DND-41 (cell line): ENCODE results near the gene ALOX12B.

ENCODE experiments used
- ATAC-seq: fragments of 200-7000 bp; cut with Tn5 transposase; 3 replicates; pipeline ENCODE4 v1.9.1; 2021; ENCODE audit warnings: low read depth; ENCODE audit not compliant: insufficient read depth
- DNase-seq: peaks from one replicate; pipeline ENCODE4 v3.0.0-alpha.2; 2020
- H2AFZ ChIP-seq: 2 replicates; pipeline ENCODE4 v1.6.0; 2012; ENCODE audit warnings: low read depth, low read length
- H3K27ac ChIP-seq: 2 replicates; pipeline ENCODE4 v1.5.1; 2012; ENCODE audit warnings: low read length, inconsistent platforms
- H3K27me3 ChIP-seq: fragments of 200-600 bp; sonication (generic); 2 replicates; pipeline ENCODE4 v1.6.0; 2012; ENCODE audit warnings: low read length, mild to moderate bottlenecking, inconsistent platforms; ENCODE audit not compliant: insufficient read depth, poor library complexity
- H3K36me3 ChIP-seq: 2 replicates; pipeline ENCODE4 v1.5.1; 2012; ENCODE audit warnings: low read length, inconsistent platforms; ENCODE audit not compliant: insufficient read depth
- H3K4me1 ChIP-seq: 2 replicates; pipeline ENCODE4 v1.5.1; 2012; ENCODE audit warnings: mild to moderate bottlenecking, low read length; ENCODE audit not compliant: insufficient read depth
- H3K4me2 ChIP-seq: 2 replicates; pipeline ENCODE4 v1.6.0; 2012; ENCODE audit warnings: mild to moderate bottlenecking, moderate library complexity, low read length, inconsistent platforms; ENCODE audit not compliant: insufficient read depth
- H3K4me3 ChIP-seq, 2 experiments: fragments of 200-600 bp in 1 of 2; shearing (Covaris generic) in 1 of 2; 2 replicates each; pipeline ENCODE4 v1.5.1; 2012 to 2016; ENCODE audit warnings: inconsistent platforms in 2 of 2, low read length in 2 of 2, mild to moderate bottlenecking in 2 of 2, low read depth in 1 of 2, moderate library complexity in 1 of 2
- H3K79me2 ChIP-seq: 2 replicates; pipeline ENCODE4 v1.6.0; 2012; ENCODE audit warnings: low read length, inconsistent platforms; ENCODE audit not compliant: insufficient read depth
- H3K9ac ChIP-seq: 2 replicates; pipeline ENCODE4 v1.6.0; 2012; ENCODE audit warnings: low read depth, mild to moderate bottlenecking, inconsistent platforms, low read length, moderate library complexity
- H3K9me3 ChIP-seq: 2 replicates; pipeline ENCODE4 v1.5.1; 2012; ENCODE audit warnings: low read length, moderate library complexity, mild to moderate bottlenecking, inconsistent platforms; ENCODE audit not compliant: insufficient read depth, severe bottlenecking
- H4K20me1 ChIP-seq: 2 replicates; pipeline ENCODE4 v1.6.0; 2012; ENCODE audit warnings: low read length; ENCODE audit not compliant: insufficient read depth
- EZH2 ChIP-seq: IDR thresholded peaks from 3 replicates; pipeline ENCODE4 v1.6.1; 2012; ENCODE audit warnings: borderline replicate concordance, low read depth, mild to moderate bottlenecking, moderate library complexity, low read length, inconsistent platforms; ENCODE audit not compliant: severe bottlenecking
- TF ChIP-seq, protein P1 (sequence below): IDR thresholded peaks from 2 replicates; pipeline ENCODE4 v1.5.1; 2012; ENCODE audit warnings: borderline replicate concordance, low read length, moderate library complexity, mild to moderate bottlenecking; ENCODE audit not compliant: poor library complexity, severe bottlenecking; ENCODE audit errors: extremely low read depth

The ALOX12B gene

DNA sequence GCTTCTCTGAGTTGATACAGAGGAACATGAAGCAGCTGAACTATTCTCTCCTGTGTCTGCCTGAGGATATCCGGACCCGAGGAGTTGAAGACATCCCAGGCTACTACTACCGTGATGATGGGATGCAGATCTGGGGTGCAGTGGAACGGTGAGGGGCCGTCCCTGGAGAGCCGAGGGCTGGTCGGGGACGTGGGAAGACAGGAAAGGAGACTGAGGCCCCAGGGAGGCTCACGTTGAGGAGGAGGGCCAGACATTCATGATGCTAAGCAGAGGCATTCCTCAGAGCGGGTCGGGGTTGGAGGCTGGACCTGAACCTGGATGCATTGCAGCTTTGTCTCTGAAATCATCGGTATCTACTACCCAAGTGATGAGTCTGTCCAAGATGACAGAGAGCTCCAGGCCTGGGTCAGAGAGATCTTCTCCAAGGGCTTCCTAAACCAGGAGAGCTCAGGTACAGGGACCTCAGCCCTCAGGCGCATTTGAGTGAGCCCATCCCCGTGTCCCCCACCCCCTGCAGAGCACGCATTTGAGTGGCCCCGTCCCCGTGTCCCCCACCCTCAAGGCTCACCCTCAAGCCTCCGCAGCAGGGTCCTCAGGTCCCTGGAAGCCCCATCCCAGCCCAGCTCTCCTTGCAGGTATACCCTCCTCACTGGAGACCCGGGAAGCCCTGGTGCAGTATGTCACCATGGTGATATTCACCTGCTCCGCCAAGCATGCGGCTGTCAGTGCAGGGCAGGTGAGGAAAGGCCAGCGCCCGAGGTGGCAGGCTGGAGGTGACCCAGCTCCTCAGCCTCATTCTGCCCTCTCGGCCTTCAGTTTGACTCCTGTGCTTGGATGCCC lies 40.4 kb downstream of the ALOX12B start:
- Histone ChIP-seq H4K20me1 (no peaks in the 10 kb centered on the region), H3K36me3 (no peaks in the 10 kb centered on the region), H3K27me3 (peaks cover 19% of the 10 kb centered on the region), H3K27ac (no peak overlapping the region), H3K4me1 (no peaks in the 10 kb centered on the region), H3K79me2 (no peaks in the 10 kb centered on the region), H3K9me3 (no peaks in the 10 kb centered on the region), H3K4me2 (no peak overlapping the region), H3K9ac (no peak overlapping the region), H2AFZ (no peak overlapping the region), H3K4me3 (no peak overlapping the region)
- TF ChIP-seq, protein P1, sequence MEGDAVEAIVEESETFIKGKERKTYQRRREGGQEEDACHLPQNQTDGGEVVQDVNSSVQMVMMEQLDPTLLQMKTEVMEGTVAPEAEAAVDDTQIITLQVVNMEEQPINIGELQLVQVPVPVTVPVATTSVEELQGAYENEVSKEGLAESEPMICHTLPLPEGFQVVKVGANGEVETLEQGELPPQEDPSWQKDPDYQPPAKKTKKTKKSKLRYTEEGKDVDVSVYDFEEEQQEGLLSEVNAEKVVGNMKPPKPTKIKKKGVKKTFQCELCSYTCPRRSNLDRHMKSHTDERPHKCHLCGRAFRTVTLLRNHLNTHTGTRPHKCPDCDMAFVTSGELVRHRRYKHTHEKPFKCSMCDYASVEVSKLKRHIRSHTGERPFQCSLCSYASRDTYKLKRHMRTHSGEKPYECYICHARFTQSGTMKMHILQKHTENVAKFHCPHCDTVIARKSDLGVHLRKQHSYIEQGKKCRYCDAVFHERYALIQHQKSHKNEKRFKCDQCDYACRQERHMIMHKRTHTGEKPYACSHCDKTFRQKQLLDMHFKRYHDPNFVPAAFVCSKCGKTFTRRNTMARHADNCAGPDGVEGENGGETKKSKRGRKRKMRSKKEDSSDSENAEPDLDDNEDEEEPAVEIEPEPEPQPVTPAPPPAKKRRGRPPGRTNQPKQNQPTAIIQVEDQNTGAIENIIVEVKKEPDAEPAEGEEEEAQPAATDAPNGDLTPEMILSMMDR: no peak
- no peak for TF ChIP-seq EZH2
- no peak for DNase-seq
- ATAC-seq: no peak

DNA sequence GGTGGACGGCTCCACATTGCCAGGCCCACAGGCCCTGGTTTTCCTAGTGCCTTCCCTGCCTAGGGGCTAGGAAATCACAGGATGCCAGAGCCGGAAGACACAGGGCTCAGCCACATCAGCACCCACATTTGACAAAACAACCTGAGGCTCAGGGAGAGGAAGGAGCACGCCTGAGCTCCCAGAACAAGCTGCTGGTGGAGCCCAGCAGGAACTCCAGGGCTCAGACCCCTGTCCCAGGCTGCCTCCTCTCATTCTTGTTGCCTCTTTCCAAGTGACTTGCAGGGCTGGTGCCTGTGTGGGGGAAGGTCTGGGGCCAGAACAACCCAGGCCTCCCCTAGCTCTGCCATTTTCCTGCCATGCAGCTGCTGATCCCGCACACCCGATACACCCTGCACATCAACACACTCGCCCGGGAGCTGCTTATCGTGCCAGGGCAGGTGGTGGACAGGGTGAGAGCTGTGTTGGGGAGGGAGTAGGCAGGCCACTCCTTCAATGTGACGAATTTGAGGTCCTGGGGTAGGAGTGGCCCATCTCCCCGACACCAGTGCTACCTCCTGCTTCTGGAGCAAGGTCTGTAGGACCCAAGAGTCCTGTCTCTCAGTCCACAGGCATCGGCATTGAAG lies 41.1 kb downstream of the ALOX12B start:
- Histone ChIP-seq H3K79me2 (no peaks in the 10 kb centered on the region), H3K27ac (no peak overlapping the region), H3K4me3 (no peak overlapping the region), H3K4me1 (no peaks in the 10 kb centered on the region), H3K4me2 (no peak overlapping the region), H3K36me3 (no peaks in the 10 kb centered on the region), H3K9me3 (no peaks in the 10 kb centered on the region), H3K27me3 (peaks cover 19% of the 10 kb centered on the region), H3K9ac (no peak overlapping the region), H2AFZ (no peak overlapping the region), H4K20me1 (no peaks in the 10 kb centered on the region)
- no peak for ATAC-seq
- no peak for DNase-seq
- TF ChIP-seq, protein P1: no peak
- TF ChIP-seq EZH2: no peak

DNA sequence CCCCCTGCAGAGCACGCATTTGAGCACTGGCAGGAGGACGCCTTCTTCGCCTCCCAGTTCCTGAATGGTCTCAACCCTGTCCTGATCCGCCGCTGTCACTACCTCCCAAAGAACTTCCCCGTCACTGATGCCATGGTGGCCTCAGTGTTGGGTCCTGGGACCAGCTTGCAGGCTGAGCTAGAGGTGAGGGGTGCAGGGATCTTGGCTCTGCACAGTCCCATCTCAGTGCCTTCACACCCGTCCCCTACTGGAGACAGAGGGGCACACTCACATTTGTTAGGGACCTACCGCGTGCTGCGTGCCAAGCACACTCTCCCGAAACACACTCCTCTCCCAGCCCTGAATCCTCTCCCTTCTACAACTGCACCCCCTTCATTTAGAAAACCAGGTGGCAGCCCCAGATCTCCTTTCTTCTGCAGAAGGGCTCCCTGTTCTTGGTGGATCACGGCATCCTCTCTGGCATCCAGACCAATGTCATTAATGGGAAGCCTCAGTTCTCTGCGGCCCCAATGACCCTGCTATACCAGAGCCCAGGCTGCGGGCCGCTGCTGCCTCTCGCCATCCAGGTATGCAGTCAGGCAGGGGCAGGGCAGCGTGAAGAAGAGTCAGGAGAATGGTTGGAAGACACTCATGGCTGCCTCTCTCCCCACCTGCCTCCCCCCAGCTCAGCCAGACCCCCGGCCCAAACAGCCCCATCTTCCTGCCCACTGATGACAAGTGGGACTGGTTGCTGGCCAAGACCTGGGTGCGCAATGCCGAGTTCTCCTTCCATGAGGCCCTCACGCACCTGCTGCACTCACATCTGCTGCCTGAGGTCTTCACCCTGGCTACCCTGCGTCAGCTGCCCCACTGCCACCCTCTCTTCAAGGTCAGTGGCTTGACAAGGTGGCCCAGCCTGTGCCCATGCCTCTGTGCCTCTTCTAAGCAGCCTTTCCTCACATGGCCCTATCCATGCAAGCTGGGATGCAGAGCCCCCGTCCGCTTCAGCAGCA lies 42.4 kb downstream of the ALOX12B start:
- no peaks in the 10 kb centered on the region for H3K36me3 ChIP-seq
- no peak overlapping the region for H3K4me2 ChIP-seq
- ATAC-seq: no peak
- H2AFZ ChIP-seq: no peak overlapping the region
- H3K4me3 ChIP-seq: no peak overlapping the region
- TF ChIP-seq EZH2: no peak
- TF ChIP-seq, protein P1: no peak
- H3K79me2 ChIP-seq: no peaks in the 10 kb centered on the region
- no peak overlapping the region for H3K9ac ChIP-seq
- DNase-seq: no peak
- peaks cover 19% of the 10 kb centered on the region for H3K27me3 ChIP-seq
- no peak overlapping the region for H3K27ac ChIP-seq
- H3K4me1 ChIP-seq: no peaks in the 10 kb centered on the region
- no peaks in the 10 kb centered on the region for H4K20me1 ChIP-seq
- no peaks in the 10 kb centered on the region for H3K9me3 ChIP-seq
